Transverse colon (tissue), 4 donors: ENCODE measurements around the gene EPHA4. TPM values are rescaled to one million over a fixed set of nuclear protein-coding genes. Genes with fewer than 3 reads are reported as not detected.
A peak's percentile ranks its signal among the peaks of the same experiment; 100 is the strongest.

Experiments
- DNase-seq: peaks from one replicate; pipeline ENCODE4 v3.0.0-alpha.2; 2019
- H3K27ac ChIP-seq, 4 donors: fragments of 200-600 bp; sonication (generic); 2 replicates each; pipeline ENCODE4 v1.5.1; 2016 to 2018; ENCODE audit warnings: inconsistent platforms in 4 of 4
- H3K27me3 ChIP-seq: fragments of 200-600 bp; sonication (generic); 2 replicates; pipeline ENCODE4 v1.5.1; 2017; ENCODE audit warnings: inconsistent platforms
- H3K36me3 ChIP-seq, 4 donors: fragments of 200-600 bp; sonication (generic); 2 replicates each; pipeline ENCODE4 v1.5.1; 2017 to 2019; ENCODE audit warnings: inconsistent platforms in 4 of 4
- H3K4me1 ChIP-seq, 4 donors: fragments of 200-600 bp; sonication (generic); 2 replicates each; pipeline ENCODE4 v1.5.1; 2017 to 2020; ENCODE audit warnings: inconsistent platforms in 4 of 4
- H3K4me3 ChIP-seq, 4 donors: fragments of 200-600 bp; sonication (generic); 1 replicate in 1 of 4; 2 replicates in 3 of 4; pipeline versions ENCODE4 v1.5.1 to v1.6.1; 2017 to 2019; ENCODE audit warnings: inconsistent platforms in 4 of 4
- H3K9me3 ChIP-seq, 2 donors: fragments of 200-600 bp; sonication (generic); 2 replicates each; pipeline ENCODE4 v1.5.1; 2017 to 2019; ENCODE audit warnings: inconsistent platforms in 2 of 2
- EP300 ChIP-seq: sonication (generic); formaldehyde crosslinking; IDR thresholded peaks from one replicate; pipeline ENCODE4 v1.6.1; 2017; ENCODE audit warnings: antibody characterized with exemption, low read depth
- POLR2A ChIP-seq: fragments of 450-650 bp; IDR thresholded peaks from one replicate; pipeline ENCODE4 v1.6.1; 2016; ENCODE audit warnings: antibody characterized with exemption, mild to moderate bottlenecking, moderate library complexity
- POLR2AphosphoS5 ChIP-seq, 3 donors: sonication (generic); formaldehyde crosslinking; IDR thresholded peaks; one replicate each; pipeline ENCODE4 v1.6.1; 2016; ENCODE audit warnings: antibody characterized with exemption in 3 of 3
- WGBS, 2 donors: methylation state at CpG; one replicate each; pipeline ENCODE4 v1.1.5; 2018; ENCODE audit warnings: low coverage in 1 of 2; 5-methylcytosine and 5-hydroxymethylcytosine counted together
- in situ Hi-C, 4 donors: fragments of 200-750 bp; cut with MboI; loops; one replicate each; pipeline versions ENCODE4 v1.15.0 to v1.15.1; 2017; ENCODE audit warnings: low sequenced_read_pairs in 3 of 4, low pct_ligation_motif_present in 1 of 4, low pct_unique_long_range_greater_than_20kb in 1 of 4
- intact Hi-C: fragments of 100-400 bp; cut with DNase I; formaldehyde crosslinking; loops from one replicate; pipeline ENCODE4 v1.15.1; 2023; ENCODE audit warnings: low total_unique reads
- total RNA-seq, 4 donors: library from RNA; depleted of rRNA; stranded (reverse); fragments of >200 nt; gene quantifications; one replicate each; pipeline ENCODE4 v1.1.0, GENCODE V29; 2016
- TF ChIP-seq, protein P1 (sequence below), 5 experiments: fragments of 200-600 bp in 3 of 5; fragments of 450-650 bp in 2 of 5; sonication (generic) in 3 of 5; IDR thresholded peaks; 1 replicate in 2 of 5; 2 replicates in 3 of 5; pipeline ENCODE4 v1.5.1; 2016 to 2017; ENCODE audit warnings: antibody characterized with exemption in 5 of 5, inconsistent platforms in 3 of 5, mild to moderate bottlenecking in 2 of 5, moderate library complexity in 1 of 5

The EPHA4 gene
- total RNA-seq, 4 donors from 2014 or later = 1.5 to 21.0 (median 13.8) TPM

- peak; percentile 65 for DNase-seq
- TF ChIP-seq, protein P1, sequence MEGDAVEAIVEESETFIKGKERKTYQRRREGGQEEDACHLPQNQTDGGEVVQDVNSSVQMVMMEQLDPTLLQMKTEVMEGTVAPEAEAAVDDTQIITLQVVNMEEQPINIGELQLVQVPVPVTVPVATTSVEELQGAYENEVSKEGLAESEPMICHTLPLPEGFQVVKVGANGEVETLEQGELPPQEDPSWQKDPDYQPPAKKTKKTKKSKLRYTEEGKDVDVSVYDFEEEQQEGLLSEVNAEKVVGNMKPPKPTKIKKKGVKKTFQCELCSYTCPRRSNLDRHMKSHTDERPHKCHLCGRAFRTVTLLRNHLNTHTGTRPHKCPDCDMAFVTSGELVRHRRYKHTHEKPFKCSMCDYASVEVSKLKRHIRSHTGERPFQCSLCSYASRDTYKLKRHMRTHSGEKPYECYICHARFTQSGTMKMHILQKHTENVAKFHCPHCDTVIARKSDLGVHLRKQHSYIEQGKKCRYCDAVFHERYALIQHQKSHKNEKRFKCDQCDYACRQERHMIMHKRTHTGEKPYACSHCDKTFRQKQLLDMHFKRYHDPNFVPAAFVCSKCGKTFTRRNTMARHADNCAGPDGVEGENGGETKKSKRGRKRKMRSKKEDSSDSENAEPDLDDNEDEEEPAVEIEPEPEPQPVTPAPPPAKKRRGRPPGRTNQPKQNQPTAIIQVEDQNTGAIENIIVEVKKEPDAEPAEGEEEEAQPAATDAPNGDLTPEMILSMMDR (IDR thresholded peaks at IDR 0.05) = no peak
- TF ChIP-seq EP300 (no peak), POLR2A (no peak), POLR2AphosphoS5 (IDR thresholded peaks at IDR 0.05) (no peak)
- H3K36me3 ChIP-seq = no peaks in the 10 kb centered on the region
- intact Hi-C loops = no loop called here
- in situ Hi-C loops = no loop called here
- H3K27ac ChIP-seq = peak overlapping the region; percentile 57 to 79 (median 71)
- peaks cover 13 to 54% (median 36%) of the 10 kb centered on the region in 4 donors for H3K4me1 ChIP-seq
- 33 to 37% methylated on average over 6 of the region's 6 CpGs for WGBS, 2 donors
- no peaks in the 10 kb centered on the region for H3K27me3 ChIP-seq
- H3K9me3 ChIP-seq = no peaks in the 10 kb centered on the region
- H3K4me3 ChIP-seq = no peak overlapping the region
Measured at GRCh38 chr2:221527776-221528309, 44.3 kb downstream of the EPHA4 start.

- WGBS, 2 donors = 87 to 89% methylated on average over 3 to 6 of the region's 6 CpGs
- TF ChIP-seq POLR2AphosphoS5 (IDR thresholded peaks at IDR 0.05) = no peak
- no peak for TF ChIP-seq EP300
- TF ChIP-seq POLR2A = no peak
- Histone ChIP-seq H3K36me3 (no peaks in the 10 kb centered on the region), H3K4me3 (no peak overlapping the region), H3K27me3 (no peaks in the 10 kb centered on the region), H3K27ac (no peak overlapping the region), H3K4me1 (peaks cover 15 to 52% (median 29%) of the 10 kb centered on the region in 4 donors), H3K9me3 (no peaks in the 10 kb centered on the region)
- in situ Hi-C loops = no loop called here
- intact Hi-C loops = no loop called here
- no peak for DNase-seq
Measured at GRCh38 chr2:221524158-221524557, 47.9 kb downstream of the EPHA4 start.

DNA sequence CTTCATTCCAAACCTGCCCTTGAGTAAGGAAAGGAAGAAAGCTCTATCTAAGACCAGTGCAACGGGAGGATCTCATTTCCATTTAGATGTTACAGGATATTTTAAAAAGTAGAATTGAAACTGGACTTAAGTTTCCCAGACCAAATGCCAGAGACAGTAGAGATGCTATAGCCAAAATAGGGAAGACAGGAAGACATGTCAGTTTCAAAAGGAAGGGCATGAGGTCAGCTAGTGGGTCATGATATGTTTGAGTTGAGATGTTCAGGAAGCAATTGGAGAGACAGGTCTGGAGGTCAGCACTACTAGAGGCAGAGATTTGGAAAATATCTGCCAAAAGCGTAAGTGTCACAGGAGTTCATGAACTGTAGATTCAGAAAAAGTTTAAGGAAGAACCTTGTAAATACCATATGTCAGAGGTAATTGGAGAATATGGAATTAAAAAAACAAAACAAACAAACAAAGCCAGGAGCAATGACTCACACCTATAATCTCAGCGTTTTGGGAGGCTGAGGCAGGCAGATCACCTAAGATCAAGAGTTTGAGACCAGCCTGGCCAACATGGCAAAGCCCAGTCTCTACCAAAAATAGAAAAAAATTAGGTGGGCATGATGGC lies 50.8 kb downstream of the EPHA4 start:
- intact Hi-C loops (no loop called here), in situ Hi-C loops (no loop called here)
- peaks cover 19 to 54% (median 33%) of the 10 kb centered on the region in 4 donors for H3K4me1 ChIP-seq
- H3K27ac ChIP-seq = no peak overlapping the region
- no peak overlapping the region for H3K4me3 ChIP-seq
- no peaks in the 10 kb centered on the region for H3K27me3 ChIP-seq
- H3K9me3 ChIP-seq = no peaks in the 10 kb centered on the region
- DNase-seq = no peak
- TF ChIP-seq EP300 = no peak
- TF ChIP-seq POLR2A = no peak
- TF ChIP-seq POLR2AphosphoS5 (IDR thresholded peaks at IDR 0.05) = no peak
- WGBS, 2 donors = 75 to 81% methylated on average over 3 of the region's 3 CpGs
- no peaks in the 10 kb centered on the region for H3K36me3 ChIP-seq

DNA sequence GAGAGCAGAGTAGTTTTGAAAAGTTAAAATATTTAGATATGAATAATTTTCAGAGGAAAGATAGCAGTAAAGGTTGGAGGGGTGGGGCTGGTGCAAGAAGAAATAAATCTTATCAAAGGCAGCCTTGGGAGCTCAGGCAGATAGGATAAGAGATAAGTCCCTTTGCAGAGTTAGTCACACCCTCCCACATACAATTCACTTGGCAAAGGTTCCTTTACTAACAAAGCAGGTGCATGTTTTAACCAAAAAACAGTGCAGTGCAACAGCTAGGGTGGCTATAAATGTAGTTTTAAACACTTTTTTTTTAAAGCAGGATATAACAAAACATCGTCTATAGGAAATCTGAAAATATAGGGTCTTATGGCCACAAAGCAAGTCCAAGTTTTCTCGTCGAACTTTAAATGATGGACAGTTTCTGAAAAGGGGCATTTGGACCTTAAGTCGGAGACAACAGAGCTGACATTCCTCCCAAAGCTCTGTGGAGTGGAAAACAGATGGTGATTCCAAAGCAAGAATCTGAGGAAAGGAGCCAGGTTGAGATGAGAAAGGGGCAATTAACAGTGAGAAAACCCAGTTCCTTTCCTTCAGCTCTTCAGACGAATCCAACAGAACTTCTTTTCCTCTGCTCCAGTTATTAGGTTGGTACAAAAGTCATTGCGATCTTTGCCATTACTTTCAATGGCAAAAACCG lies 53.0 kb downstream of the EPHA4 start:
- Histone ChIP-seq H3K27me3 (no peaks in the 10 kb centered on the region), H3K4me3 (no peak overlapping the region), H3K27ac (peak overlapping the region; percentile 72 to 77 (median 74)), H3K36me3 (no peaks in the 10 kb centered on the region), H3K9me3 (no peaks in the 10 kb centered on the region), H3K4me1 (peaks cover 19 to 49% (median 31%) of the 10 kb centered on the region in 4 donors)
- in situ Hi-C loops = no loop called here
- WGBS, 2 donors = 50 to 53% methylated on average over 5 to 7 of the region's 7 CpGs
- TF ChIP-seq, protein P1 (IDR thresholded peaks at IDR 0.05) = no peak
- peak; percentile 18 for DNase-seq
- intact Hi-C loops = no loop called here

GRCh38 chr2:221518201-221518934 lies 53.7 kb downstream of the EPHA4 start:
- H3K36me3 ChIP-seq = no peaks in the 10 kb centered on the region
- peak overlapping the region in 1 of 4 donors; percentile 5 for H3K4me3 ChIP-seq
- peaks cover 19 to 49% (median 31%) of the 10 kb centered on the region in 4 donors for H3K4me1 ChIP-seq
- peak overlapping the region; percentile 72 to 77 (median 74) for H3K27ac ChIP-seq
- no peak for DNase-seq
- in situ Hi-C loops (no loop called here), intact Hi-C loops (no loop called here)
- TF ChIP-seq POLR2AphosphoS5 (IDR thresholded peaks at IDR 0.05) = no peak
- TF ChIP-seq EP300 = no peak
- TF ChIP-seq, protein P1 (IDR thresholded peaks at IDR 0.05) = no peak
- no peak for TF ChIP-seq POLR2A
- H3K9me3 ChIP-seq = no peaks in the 10 kb centered on the region
- 24 to 37% methylated on average over 7 of the region's 7 CpGs for WGBS, 2 donors
- no peaks in the 10 kb centered on the region for H3K27me3 ChIP-seq
